Measurements from ENCODE around the gene RAB27A. TPM values are rescaled to one million over a fixed set of nuclear protein-coding genes. Genes with fewer than 3 reads are reported as not detected.

Gene RAB27A
- total and polyA plus RNA-seq, 2 of the 8 experiments (the other 6 are each of a cell fraction or from before 2014, with no cell fraction given) = 2.3 to 6.5 TPM

- TF ChIP-seq BACH1 (IDR thresholded peaks at IDR 0.05; ENCODE audit: low read length) (no peak), CBX5 (IDR thresholded peaks at IDR 0.05; ENCODE audit: low read depth, low read length) (no peak), CTCF (IDR thresholded peaks at IDR 0.05; ENCODE audit: control extremely low read depth in 1 of 3, insufficient read depth in 1 of 3, low read depth in 1 of 3, low read length in 3 of 3) (no peak), ASH2L (IDR thresholded peaks at IDR 0.05; ENCODE audit: low read length) (no peak), CTBP2 (IDR thresholded peaks at IDR 0.05; ENCODE audit: borderline replicate concordance, insufficient read depth, insufficient read length, low read length) (no peak), SP2 (IDR thresholded peaks at IDR 0.05; ENCODE audit: low read length) (no peak)
Observed at GRCh38 chr15:55279100-55279745, 10.4 kb downstream of the RAB27A start (continued).
